Ovary (tissue), 3 donors: Measurements from ENCODE around the gene MYO3A.

Experiments used
- CTCF ChIP-seq, 3 donors: fragments of 450-650 bp in 2 of 3; fragments of 200-600 bp in 1 of 3; IDR thresholded peaks; one replicate each; pipeline versions ENCODE4 v1.5.1 to v1.8.0; 2016 to 2022; ENCODE audit warnings: antibody characterized with exemption in 3 of 3, mild to moderate bottlenecking in 1 of 3
- EP300 ChIP-seq: sonication (generic); formaldehyde crosslinking; IDR thresholded peaks from one replicate; pipeline ENCODE4 v1.6.1; 2017; ENCODE audit warnings: antibody characterized with exemption
- POLR2A ChIP-seq: fragments of 450-650 bp; IDR thresholded peaks from one replicate; pipeline ENCODE4 v1.6.1; 2017; ENCODE audit warnings: antibody characterized with exemption, mild to moderate bottlenecking, moderate library complexity
- donor health status: DM: no; HTN: no; CAD: no.

- TF ChIP-seq CTCF (IDR thresholded peaks at IDR 0.05): no peak
- TF ChIP-seq POLR2A: no peak
- no peak for TF ChIP-seq EP300
Measured at GRCh38 chr10:26243351-26243720, 309.3 kb downstream of the MYO3A start.
